SK-N-MC (cell line): ENCODE results near the gene KRT86.

Experiments used
- DNase-seq: peaks from one replicate; pipeline ENCODE4 v3.0.0-alpha.2; 2011; ENCODE audit warnings: low read depth, low spot score
- H3K27ac ChIP-seq: fragments of 200-600 bp; sonication (generic); 2 replicates; pipeline ENCODE4 v1.5.1; 2016; ENCODE audit warnings: mixed run types
- H3K36me3 ChIP-seq: fragments of 200-600 bp; sonication (generic); 2 replicates; pipeline ENCODE4 v1.6.1; 2017; ENCODE audit warnings: antibody characterized with exemption, low read length, mixed read lengths; ENCODE audit not compliant: insufficient read depth
- H3K4me3 ChIP-seq: fragments of 200-600 bp; sonication (generic); 2 replicates; pipeline ENCODE4 v1.5.1; 2016
- H3K9ac ChIP-seq: fragments of 200-600 bp; sonication (generic); 2 replicates; pipeline ENCODE4 v1.8.0; 2017; ENCODE audit warnings: mixed run types, mixed read lengths; ENCODE audit not compliant: insufficient read length
- H3K9me3 ChIP-seq: fragments of 200-600 bp; sonication (generic); 2 replicates; pipeline ENCODE4 v1.6.1; 2017; ENCODE audit warnings: low read depth, mild to moderate bottlenecking, antibody characterized with exemption, low read length, moderate library complexity, mixed read lengths
- EZH2 ChIP-seq: fragments of 200-600 bp; sonication (generic); IDR thresholded peaks from one replicate; pipeline ENCODE4 v1.6.1; 2017; ENCODE audit warnings: antibody characterized with exemption
- FOXP2 ChIP-seq: optimal IDR thresholded peaks from 2 replicates; pipeline ENCODE3; 2011; ENCODE audit warnings: mild to moderate bottlenecking, moderate library complexity; ENCODE audit not compliant: insufficient read depth; ENCODE audit errors: extremely low read length, control extremely low read depth
- POLR2AphosphoS5 ChIP-seq: IDR thresholded peaks from 2 replicates; pipeline ENCODE4 v1.6.1; 2012; ENCODE audit warnings: mild to moderate bottlenecking, low read depth, low read length, borderline replicate concordance

The KRT86 gene

DNA sequence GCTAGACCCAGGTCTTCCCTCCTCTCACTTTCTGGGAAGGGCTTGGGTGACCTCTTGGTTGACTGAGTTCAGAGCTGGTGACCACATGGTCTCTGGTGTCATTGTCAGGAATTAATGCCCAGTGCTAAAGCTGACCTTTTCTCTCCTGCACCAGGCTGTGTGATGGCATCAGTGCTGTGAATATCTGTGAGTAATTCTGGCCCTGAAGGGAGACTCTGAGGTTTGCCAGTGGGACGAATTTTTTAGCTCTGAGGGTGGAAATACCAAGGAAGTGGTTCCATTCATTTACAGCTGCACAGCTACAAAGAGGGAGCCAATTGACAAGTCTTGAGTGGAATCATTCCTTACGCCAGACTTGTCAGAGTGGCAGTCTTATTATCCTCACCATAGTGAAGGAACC, 6.2 kb upstream of the KRT86 start:
- no peak for DNase-seq
- no peak for TF ChIP-seq FOXP2
- TF ChIP-seq POLR2AphosphoS5, result no peak
- no peak for TF ChIP-seq EZH2

GRCh38 chr12:52270541-52271070, 3.8 kb upstream of the KRT86 start:
- Histone ChIP-seq H3K9me3 (no peaks in the 10 kb centered on the region), H3K4me3 (no peak overlapping the region), H3K9ac (no peak overlapping the region), H3K36me3 (no peaks in the 10 kb centered on the region), H3K27ac (no peak overlapping the region)
- no peak for TF ChIP-seq EZH2
- no peak for TF ChIP-seq POLR2AphosphoS5
- no peak for TF ChIP-seq FOXP2
- no peak for DNase-seq

More for the DNA sequence above, 6.2 kb upstream of the KRT86 start:
- H3K36me3 ChIP-seq, result no peaks in the 10 kb centered on the region
- H3K4me3 ChIP-seq, result no peak overlapping the region
- H3K27ac ChIP-seq, result no peak overlapping the region
- no peaks in the 10 kb centered on the region for H3K9me3 ChIP-seq
- no peak overlapping the region for H3K9ac ChIP-seq

DNA sequence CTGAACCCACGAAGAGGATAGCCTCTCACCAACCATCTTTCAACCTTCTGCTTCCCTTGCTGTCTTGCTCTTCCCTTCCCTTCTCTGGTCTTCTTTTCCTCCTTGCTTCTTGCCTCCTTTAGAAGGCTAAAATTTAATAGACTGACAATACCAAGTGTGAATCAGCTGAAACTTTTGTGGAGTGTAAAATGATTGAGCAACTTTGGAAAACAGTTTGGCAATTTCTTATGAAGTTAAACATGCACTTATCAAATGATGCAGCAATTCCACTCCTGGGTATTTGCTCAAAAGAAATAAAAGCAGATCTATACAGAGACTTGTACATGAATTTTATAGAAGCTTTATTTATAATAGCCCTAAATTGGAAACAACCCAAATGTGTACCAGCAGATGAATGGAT, 3.3 kb upstream of the KRT86 start:
- Histone ChIP-seq H3K4me3 (no peak overlapping the region), H3K27ac (no peak overlapping the region), H3K9ac (no peak overlapping the region), H3K36me3 (no peaks in the 10 kb centered on the region), H3K9me3 (no peaks in the 10 kb centered on the region)
- TF ChIP-seq POLR2AphosphoS5 (no peak), EZH2 (no peak), FOXP2 (no peak)
- no peak for DNase-seq

GRCh38 chr12:52275686-52276085, 1.2 kb downstream of the KRT86 start:
- H3K4me3 ChIP-seq, result no peak overlapping the region
- no peak overlapping the region for H3K9ac ChIP-seq
- no peak for DNase-seq
- TF ChIP-seq FOXP2 (no peak), EZH2 (no peak), POLR2AphosphoS5 (no peak)
- H3K27ac ChIP-seq, result no peak overlapping the region
- H3K9me3 ChIP-seq, result no peaks in the 10 kb centered on the region
- H3K36me3 ChIP-seq, result no peaks in the 10 kb centered on the region

GRCh38 chr12:52277486-52278245, 3.2 kb downstream of the KRT86 start:
- DNase-seq, result no peak
- H3K27ac ChIP-seq, result no peak overlapping the region
- no peaks in the 10 kb centered on the region for H3K9me3 ChIP-seq
- TF ChIP-seq POLR2AphosphoS5 (no peak), EZH2 (no peak), FOXP2 (no peak)
- H3K4me3 ChIP-seq, result no peak overlapping the region
- no peak overlapping the region for H3K9ac ChIP-seq
- H3K36me3 ChIP-seq, result no peaks in the 10 kb centered on the region

GRCh38 chr12:52278575-52279421, 4.4 kb downstream of the KRT86 start:
- Histone ChIP-seq H3K36me3 (no peaks in the 10 kb centered on the region), H3K9me3 (no peaks in the 10 kb centered on the region), H3K27ac (no peak overlapping the region), H3K9ac (no peak overlapping the region), H3K4me3 (peak overlapping the region; percentile 43)
- DNase-seq, result no peak
- TF ChIP-seq POLR2AphosphoS5 (no peak), FOXP2 (no peak), EZH2 (no peak)

DNA sequence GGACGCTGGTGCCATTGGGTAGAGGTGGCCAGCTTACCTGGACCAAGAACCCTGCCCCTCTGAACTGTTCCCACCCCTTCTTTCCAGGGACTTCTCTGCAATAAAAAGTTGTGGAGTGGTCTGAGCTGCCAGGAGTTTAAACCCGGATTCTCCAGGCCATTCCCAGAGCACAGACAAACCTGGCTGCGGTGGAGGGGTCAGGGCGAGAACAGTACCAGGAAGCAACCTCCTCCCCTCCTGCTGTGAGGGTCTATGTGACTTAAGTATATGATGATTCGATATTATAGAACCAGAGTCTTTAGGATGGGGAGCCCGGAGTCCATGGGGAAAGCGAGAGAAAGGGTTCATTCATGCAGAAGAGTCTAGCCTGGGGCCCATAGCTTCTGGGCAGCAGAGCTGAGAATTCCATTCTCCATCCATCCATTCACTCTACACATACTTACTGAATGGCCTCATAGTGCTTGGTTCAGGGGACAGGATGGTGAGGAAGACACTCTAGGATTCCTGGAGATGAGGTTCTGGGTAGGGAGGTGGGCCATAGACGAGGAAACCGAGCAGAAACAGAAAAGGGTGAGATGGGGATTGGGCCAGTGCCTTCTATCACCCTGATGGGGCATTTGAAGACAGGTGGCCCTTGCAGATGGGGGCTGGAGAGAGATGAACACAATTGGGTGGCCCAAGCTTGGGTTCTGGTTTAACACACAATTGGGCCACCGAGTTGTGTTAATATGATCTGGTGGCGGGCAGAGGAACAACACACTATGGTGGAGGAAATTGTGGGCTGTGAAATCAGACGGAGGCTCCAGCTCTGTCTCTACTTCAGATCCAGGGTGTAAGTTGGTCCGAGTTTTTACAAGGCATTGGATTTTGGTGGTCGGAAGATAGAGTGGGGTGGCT, 5.2 kb downstream of the KRT86 start:
- TF ChIP-seq FOXP2 (no peak), POLR2AphosphoS5 (no peak), EZH2 (no peak)
- Histone ChIP-seq H3K4me3 (no peak overlapping the region), H3K27ac (no peak overlapping the region; the same call in 1 of the 2 replicates), H3K36me3 (no peaks in the 10 kb centered on the region), H3K9ac (no peak overlapping the region), H3K9me3 (no peaks in the 10 kb centered on the region)
- no peak for DNase-seq
